NCI-H526 (cell line): ENCODE results near the gene AP3B2.
"Not testable (repeated sequence)": the region's sequence is repeated elsewhere in the genome, so short reads cannot be mapped to it uniquely, and the experiment has no call there.

Source experiments
- DNase-seq, 2 experiments: peaks; one replicate each; lab custom pipeline; 2025; lab: John Stamatoyannopoulos, UW

The AP3B2 gene

DNA sequence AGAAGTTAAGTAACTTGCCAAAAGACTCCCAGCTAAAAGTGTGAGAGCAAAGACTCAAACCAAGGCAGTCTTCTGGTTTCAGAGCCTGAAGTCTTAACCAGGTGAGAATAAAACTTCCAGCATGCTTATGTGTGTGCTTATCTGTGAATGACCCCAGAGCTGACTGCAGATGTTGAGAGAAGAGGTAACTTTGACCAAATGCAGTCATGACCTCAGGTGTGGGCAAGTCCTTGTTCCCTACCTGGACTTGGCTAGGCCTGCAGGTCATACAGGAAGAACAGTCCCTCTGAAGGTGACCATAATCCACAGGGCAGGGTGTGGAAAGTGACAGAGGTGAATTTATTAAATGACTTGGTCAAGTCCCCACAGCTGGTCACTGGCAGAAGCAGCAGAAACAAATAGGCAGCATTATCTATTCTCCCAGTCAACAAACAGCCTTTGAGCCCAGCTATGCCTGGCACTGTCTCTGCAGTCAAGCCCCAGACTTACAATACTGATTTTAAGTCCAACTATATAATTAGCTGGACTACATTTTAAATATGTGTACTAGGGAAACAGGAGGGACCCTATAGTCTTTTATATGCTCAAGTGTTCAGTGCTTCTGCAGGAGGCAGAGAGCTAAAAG lies 59.5 kb downstream of the AP3B2 start:
- no peak for DNase-seq

DNA sequence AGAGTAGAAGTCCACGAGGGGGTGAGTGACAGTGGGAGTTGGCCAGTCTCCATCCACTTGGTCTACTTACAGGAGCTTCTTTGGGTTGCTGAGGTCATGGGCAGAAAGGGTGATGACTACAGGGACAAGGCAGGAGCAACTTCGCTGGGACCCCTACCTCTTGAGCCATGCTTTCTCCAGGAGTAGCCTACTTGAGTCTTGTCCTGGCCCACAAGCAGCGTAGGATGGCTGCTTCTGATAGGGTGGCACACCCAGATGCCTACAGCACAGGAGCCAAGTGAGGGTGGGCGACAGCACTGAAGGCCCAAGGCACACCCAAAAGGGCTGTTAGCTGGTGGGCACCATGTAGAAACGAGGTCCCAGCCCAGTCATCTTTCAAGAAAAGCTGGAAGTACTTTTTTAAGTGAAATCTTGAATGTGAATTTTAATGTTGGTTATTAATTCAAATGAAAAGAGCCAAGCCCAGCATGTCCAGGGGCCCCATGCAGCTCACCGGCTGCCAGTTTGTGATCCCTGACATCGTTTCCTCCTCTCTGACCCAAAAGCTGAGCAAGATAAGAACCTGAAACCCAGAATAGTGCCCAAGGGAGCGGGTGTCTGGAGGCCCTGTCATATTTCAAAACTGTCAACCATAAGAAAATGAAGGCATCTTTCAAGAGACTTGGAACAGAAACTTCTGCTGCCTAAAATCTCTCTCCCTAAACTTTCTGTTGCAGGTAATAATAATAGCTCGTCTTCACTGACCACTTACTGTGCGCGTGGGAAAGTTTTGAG lies 60.3 kb downstream of the AP3B2 start:
- no peak for DNase-seq

DNA sequence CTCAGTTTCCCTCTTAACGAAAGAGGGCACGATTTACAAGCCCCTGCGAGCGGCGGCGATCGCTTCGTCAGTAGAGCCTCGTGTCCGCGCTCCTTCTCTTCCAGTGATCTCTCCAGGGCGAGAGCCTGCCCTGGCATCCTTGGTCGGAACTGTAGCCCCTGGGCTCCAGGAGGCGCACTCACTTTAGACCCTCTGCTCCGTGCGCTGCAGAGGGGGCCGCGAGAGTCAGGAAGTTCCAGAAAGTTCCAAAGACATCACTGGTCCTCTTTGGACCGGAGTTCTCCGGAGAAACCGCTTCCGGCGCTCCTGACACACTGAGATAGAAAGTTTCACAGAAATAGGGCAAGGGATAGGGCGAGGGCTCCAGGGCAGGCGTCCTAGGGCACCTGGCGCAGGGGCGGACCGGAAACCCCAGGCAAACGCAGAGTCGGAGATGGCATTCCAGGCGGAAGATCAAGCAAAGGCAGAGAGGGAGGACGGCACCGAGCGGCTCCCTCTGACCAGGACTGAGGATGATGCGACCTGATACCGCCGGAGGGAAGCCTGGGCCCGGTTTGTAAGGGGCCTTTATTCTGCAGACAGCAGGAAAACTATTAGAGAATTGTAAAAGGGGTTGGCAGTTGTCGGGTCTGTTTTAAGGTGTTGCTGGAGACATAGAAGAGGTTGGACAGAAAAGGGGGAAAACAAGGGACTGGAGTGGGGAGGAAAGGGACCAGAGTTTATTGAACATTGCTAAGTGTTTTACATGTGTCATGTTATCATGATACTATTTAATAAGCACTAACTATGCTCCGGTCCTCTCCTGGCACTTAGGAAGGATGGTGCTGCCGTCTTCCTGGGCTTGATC lies 61.2 kb downstream of the AP3B2 start:
- DNase-seq, result no peak

DNA sequence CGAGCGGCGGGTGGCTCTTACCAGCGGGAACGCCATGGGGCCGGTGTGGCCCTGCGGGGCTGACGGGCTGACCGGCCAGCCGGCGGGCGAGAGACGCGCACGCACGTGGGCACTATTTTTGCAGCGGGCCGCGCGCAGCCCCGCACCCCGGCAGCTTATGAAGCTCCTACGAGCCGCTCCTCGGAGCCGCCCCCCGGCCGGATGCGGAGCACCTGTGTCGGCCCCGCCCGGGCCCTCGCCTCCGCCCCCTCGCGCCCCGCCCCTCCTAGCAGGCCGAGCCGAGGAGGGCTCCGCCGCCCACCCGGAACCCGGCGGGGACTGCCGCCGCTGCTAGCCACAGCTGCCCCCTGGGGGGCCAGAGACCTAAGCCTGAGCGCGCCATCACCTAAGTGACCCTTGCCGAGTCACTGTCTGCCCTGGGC lies 61.8 kb downstream of the AP3B2 start:
- DNase-seq, result peak in 1 of 2 experiments; percentile 48

DNA sequence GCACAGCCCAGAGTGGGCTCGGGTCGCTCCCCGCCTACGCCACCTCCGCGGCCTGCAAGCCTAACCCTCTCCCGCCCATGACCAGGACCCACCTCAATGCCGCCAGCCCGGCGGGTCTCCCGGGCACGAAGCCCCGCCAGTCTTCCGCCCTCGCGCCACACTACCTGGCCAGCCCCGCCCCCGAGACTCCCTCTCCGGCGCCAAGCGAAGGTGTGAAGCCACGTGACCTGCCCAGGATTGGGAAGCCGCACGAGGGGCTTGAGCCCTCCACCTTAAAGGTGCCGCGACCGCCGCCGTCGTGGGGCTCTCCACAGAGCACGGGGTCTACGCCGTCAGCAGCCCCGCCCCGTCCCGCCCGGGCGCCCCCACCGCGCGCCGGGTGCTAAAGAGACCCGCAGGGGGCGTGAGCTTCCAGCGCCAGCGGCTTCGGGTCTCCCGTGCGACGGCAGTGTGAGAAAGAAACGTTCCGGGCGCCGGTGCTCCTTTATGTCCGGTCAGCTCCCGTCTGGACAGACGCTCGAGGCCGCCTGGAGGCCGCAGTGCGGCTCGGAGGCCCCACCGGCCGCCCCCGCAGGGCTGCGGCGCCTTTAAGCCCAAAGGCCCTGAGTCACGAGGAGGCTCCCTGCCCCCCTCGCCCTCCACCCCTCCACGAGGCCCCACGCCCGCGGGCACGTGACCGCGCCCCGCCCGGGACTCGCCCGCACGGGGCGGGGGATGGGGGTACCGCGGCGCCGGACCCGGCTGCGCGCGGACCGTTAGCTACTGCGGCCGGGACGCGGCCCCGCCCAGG lies 62.4 kb downstream of the AP3B2 start, which contains the start of gene CPEB1:
Gene CPEB1 (minus strand): TSS at position 319 of the 790 bp plus-strand sequence. CDS start 18,904 bp downstream, outside the sequence.
- DNase-seq, result peak in 1 of 2 experiments; percentile 68

DNA sequence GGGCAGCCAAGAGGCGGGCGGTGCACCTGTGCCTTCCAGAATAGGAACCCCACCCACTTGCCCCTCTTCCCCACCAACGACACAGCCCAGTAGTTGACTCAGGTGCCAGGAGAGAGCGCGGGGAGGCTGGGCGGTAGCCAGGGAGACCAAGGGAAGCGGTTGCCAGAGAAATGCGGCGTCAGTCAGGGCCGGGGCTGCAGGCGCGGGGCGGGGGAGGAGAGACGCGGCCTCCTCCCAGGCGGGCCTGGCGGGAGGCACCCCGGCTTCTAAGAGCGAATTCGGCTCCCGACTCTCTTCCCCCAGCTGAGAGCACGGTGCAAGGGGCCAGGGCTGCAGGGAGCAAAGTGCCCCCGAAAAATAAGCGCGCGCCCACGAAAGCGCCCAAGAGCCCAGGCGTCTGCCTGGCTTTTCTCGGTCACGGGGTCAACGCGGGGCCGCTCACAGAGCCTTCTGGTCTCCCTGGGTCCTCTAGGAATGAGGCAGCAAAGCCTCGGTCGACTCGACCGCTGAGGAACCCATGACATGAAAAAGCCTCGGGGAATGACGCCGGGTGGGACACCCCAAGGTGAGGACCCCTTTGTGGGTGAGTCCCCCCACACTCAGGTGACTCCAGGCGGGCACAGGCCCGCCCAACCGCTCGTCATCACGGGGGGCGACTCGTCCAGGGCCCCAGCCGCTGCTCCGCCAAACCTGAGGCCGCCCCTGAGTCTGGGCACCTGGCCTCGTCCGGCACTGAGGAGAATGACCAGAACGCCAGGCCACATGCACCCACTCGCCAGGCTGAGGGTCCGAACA lies 63.2 kb downstream of the AP3B2 start:
- peak; percentile 58 to 86 for DNase-seq

DNA sequence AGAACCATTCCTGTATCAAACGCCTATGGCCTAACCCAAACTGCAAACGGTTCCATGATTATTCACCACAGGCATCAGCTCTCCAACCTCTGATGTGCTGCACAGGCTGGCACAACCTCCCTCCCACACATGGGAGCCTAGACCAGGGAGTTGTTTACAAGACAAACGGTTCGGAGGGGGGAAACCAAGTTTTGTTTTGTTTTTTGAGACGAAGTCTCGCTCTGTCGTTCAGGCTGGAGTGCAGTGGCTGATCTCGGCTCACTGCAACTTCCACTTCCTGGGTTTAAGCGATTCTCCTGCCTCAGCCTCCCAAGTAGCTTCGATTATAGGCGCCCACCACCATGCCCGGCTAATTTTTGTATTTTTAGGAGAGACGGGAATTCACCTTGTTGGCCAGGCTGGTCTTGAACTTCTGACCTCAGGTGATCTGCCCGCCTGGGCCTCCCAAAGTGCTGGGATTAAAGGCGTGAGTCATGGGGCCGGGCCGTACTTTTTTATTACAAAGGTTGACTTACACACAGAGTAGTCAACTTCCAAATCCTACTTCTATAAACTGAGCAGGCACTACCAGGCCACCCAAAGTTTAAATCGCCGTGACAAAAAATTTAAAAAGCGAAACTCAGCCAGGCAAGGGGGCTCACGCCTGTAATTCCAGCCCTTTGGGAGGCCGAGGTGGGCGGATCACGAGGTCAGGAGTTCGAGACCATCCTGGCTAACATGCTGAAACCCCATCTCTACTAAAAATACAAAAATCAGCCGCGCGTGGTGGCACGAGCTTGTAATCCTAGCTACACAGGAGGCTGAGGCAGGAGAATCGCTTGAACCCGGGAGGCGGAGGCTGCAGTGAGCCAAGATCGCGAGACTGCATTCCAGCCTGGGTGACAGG lies 64.5 kb downstream of the AP3B2 start:
- not testable (repeated sequence) for DNase-seq

DNA sequence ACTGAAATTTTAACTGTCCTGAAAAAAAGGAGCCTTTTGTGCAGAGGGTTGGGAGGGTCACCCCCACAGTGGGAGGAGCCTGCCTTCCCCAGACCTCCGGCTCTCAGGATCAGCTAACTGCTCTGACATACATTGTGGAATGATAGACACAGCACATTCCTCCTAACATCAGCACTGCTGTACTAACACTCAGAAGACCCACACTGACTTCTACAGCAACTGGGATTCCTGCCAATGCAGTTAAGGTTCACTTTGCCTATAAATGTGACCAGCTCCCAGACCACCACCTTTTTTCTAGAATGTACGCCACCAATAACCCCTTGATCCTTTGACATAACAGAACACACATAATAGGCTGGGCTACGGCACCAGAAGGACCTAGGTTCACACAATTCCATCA lies 65.7 kb downstream of the AP3B2 start:
- no peak for DNase-seq

DNA sequence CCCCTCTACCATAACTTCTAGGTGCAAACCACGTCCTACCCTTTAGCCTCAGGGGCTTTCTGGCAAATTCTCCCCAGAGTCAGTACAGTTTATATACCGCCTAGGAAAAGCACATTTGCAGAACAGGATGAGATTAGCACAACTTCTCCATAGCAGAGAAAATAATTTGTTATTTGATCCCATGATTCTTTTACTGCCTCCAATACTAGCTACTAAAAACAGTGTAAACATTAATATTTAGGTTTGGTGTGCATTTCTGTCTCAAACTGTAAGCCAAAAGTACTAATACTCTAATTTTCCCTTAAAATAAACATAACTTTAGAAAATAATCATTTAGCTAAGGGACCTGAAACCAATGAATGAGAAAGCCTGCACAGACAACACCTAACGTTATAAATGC lies 67.0 kb downstream of the AP3B2 start:
- DNase-seq, result no peak

DNA sequence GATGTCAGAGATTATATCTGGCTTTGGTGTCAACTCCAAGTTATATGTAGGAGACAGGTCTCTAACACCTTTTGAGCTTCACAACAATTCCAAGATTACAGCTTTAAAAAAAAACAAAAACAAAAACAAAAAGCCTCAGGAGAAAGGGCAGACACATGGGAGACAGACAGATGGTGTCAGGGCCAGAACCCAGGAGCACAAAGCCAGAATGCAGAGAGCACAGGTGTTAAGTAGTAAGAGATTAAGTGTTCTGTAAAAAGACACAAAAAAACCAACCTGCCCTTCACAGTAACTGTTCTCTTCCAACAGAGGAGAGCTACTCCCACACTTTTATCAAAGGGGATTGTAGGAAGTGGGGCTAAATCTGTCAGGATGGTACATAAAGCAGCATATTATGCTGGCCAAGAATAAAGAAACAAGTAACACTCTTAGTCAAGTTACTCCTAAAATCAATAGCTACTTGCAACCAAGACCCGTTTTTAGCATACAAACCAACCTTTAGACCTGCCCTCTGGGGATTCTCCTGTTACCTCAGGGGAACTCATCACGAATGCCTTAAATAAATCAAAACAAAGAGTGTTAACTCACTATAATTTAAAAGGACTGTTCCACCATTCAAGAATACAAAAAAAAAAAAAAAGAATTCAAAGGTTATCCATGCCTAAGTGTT lies 68.4 kb downstream of the AP3B2 start:
- DNase-seq, result no peak

DNA sequence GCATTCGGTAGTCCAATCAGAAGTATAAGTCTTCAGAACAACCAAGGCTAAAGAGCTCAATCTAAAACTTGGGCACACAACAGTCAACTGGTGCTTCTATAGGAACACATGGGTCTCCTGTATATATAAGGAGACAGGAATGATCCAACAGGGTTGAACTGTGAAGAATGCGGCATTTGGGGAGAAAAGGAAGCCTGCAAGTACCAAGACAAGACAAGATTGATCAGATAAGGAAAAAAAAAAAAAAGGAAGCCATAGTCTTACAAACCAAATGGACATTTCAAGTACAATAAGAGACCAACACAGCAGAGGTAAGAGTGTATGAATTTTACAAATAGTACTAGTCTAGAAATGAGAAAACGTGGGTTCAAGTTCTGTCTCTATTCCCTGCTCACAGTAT lies 69.0 kb downstream of the AP3B2 start:
- no peak for DNase-seq

DNA sequence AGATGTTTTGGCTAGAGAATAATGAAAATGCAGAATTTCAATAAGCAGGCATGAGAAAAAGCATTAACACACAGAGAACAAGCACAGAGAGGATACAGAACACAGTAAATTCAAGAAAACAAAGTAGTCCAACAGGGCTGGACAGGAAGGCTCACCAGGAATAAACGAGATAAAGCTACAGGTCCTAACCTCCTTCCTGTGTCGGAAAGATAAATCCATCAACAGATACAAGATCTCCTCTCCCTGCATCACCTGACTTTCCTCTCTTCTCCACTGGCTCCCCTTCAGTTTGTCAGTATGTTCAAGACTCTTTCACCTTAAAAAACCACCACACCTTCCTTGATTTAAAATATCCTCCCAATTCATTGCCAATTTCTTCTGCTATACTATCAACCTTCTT lies 73.9 kb downstream of the AP3B2 start:
- no peak for DNase-seq

DNA sequence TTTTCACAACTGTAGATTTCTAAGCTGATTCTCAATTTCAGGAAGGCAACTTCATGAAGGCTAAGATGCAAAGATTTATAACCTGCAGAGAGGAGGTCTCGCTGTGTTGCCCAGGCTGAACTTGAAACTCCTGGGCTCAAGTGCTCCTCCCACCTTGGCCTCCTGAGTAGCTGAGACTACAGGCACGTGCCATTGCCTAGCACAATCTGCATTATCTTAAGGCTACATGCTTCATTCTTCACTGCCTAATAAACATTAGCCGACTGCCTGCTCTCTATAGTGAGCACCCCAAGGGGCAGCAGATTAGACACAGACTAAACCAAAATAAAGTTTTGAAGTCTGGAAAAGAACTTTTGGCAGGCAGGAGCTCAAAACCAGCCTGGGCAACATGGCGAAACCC lies 79.6 kb downstream of the AP3B2 start:
- no peak for DNase-seq

DNA sequence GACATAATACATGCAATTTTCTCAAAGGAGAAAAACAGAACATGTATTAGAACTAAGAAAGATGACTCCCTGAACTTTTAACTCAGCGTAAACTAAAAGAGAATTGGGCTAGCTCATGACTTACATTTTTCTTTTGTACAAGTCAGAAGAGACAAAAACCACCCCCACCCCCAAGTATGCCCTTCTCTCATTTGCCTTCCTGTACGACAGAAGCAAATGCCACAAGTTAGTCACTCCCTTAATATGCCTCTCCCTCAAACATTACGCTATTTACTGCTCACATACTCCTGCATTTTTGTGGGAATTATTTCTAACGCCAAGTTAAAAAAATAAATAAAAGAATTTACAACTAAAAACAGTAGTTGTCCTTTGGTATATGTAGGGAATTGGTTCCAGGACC lies 84.5 kb downstream of the AP3B2 start:
- DNase-seq, result no peak

DNA sequence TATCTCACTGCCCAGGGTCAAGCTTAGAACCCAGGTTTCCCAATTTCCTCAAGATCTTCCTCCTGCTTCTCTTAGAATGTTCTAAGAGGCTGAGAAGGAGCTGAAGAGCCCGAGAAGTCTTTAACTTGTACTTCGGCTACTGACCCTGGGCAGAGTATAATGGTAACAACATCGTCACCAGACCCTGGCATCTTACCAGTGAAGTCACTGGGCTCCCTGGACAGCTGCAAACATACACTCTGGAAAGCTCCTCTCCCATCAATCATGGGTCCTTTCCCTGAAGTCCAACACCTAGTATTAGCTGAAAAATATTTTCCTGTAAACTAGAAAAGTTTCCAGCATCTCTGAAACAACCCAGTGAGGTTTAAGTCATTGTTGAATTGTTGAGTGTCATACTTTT lies 85.2 kb downstream of the AP3B2 start:
- no peak for DNase-seq

DNA sequence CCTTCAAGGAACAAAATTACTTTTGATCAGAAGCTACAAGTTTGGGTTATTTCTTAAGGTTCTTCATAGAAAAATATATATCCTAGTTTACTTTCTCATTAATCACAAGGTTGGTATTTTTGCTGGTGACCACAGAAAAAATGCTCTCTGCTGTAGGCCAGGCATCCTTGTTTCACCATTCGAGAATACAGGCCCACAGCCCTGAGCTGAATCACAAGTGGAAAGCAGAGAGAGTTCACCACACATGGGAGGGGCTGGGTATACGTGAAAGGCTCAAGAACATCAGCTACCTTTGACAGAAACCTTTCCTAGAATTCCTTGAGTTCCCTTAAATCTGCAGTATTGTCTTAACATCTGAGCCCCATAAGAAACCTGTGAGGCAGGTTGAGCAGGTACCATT lies 85.7 kb downstream of the AP3B2 start:
- DNase-seq, result no peak

DNA sequence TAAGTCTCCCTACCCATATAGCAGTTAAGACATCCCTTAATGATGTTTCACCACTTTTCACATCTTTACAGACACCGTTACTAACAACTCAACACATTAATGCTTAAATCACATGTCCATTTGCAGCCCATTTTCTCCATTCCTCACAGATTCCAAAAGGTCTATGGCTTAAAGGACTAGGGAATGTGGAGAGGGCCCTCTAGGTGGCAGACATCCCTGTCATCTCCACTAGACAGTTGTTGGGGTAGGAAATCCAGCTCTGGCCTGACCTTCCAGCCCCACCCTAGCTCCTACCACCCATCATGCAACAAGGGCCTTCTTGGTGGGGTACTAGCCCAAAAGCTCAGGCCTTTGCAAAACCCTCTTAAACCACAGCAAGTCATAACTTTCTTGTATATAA lies 87.7 kb downstream of the AP3B2 start:
- DNase-seq, result peak in 1 of 2 experiments; percentile 3

DNA sequence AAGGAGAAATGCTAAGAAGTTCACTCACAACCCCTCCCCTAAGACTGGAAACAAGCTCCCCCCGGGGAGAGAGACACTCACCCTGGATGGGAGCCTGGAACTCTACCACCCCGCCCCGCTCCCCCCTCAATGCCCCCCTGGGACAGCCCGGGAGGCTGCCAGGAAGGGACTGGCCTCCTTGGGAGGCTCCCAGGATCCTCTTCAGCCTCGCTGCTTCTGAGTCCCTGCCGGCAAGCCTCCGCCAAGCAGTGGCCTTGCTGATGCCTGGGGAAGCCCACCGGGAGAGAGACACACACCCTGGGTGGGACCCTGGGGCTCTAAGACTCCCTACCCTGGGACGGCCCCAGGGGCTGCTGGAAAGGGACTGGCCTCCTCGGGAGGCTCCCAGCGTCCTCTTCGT lies 95.9 kb downstream of the AP3B2 start:
- DNase-seq, result no peak

DNA sequence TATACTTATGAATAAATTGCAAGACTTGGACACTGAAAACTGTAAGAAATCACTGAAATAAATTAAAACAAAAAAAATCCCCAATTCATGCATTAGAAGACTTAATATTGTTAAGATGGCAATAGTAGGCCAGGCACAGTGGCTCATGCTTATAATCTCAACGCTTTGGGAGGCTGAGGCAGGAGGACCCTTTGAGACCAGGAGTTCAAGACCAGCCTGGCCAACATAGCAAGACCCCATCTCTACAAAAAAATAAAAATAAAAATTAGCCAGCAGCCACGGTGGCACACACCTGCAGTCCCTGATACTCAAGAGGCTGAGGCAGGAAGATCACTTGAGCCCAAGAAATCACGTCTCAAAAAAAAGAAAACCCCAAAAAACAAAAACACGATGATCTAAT lies 98.3 kb downstream of the AP3B2 start:
- no peak for DNase-seq
